ENCODE data around the gene OR6C6. TPM values are rescaled to one million over a fixed set of nuclear protein-coding genes. Genes with fewer than 3 reads are reported as not detected.

The OR6C6 gene
- total and polyA plus RNA-seq, 4 donors = not detected

- H3K9me3 ChIP-seq (ENCODE audit: control insufficient read depth in 4 of 4, low read length in 3 of 4) = peaks cover 0 to 5% (median under 1%) of the 10 kb centered on the region in 4 donors
- H3K27ac ChIP-seq (ENCODE audit: low read depth in 1 of 2, low read length in 2 of 2) = no peak overlapping the region
- peaks cover 0 to 2% (median 0%) of the 10 kb centered on the region in 4 donors for H3K27me3 ChIP-seq (ENCODE audit: control insufficient read depth in 4 of 4, insufficient read depth in 4 of 4, low read length in 3 of 4)
- no peaks in the 10 kb centered on the region for H3K4me1 ChIP-seq (ENCODE audit: control insufficient read depth in 4 of 4, insufficient read depth in 4 of 4, low read length in 3 of 4)
- no peaks in the 10 kb centered on the region for H3K36me3 ChIP-seq (ENCODE audit: control insufficient read depth in 4 of 4, insufficient read depth in 3 of 4, low read depth in 1 of 4, low read length in 3 of 4)
- DNase-seq (ENCODE audit: low spot score) = no peak
- no peak overlapping the region for H3K4me3 ChIP-seq (ENCODE audit: low read depth in 1 of 3, low read length in 3 of 3)
- no peak overlapping the region for H3K9ac ChIP-seq (ENCODE audit: low read depth in 1 of 2, low read length in 2 of 2)
- 43% methylated on average over 2 of the region's 2 CpGs for WGBS
- no peak for TF ChIP-seq YY1 (IDR thresholded peaks at IDR 0.05)
- TF ChIP-seq ZBTB33 (IDR thresholded peaks at IDR 0.05) = no peak
- no peak for TF ChIP-seq FOXA1 (IDR thresholded peaks at IDR 0.05)
- no peak for TF ChIP-seq JUND (IDR thresholded peaks at IDR 0.05)
- TF ChIP-seq HNF4G (IDR thresholded peaks at IDR 0.05) = no peak
- no peak for TF ChIP-seq TAF1 (conservative IDR thresholded peaks at IDR 0.05)
- no peak for TF ChIP-seq SP1 (IDR thresholded peaks at IDR 0.05)
- TF ChIP-seq MAX (IDR thresholded peaks at IDR 0.05) = no peak
- no peak for TF ChIP-seq FOXA2 (IDR thresholded peaks at IDR 0.05)
These were observed 6.4 kb downstream of the OR6C6 start for GRCh38 chr12:55289999-55290398.

GRCh38 chr12:55280991-55281390 lies 15.4 kb downstream of the OR6C6 start:
- Histone ChIP-seq H3K36me3 (ENCODE audit: control insufficient read depth in 4 of 4, insufficient read depth in 3 of 4, low read depth in 1 of 4, low read length in 3 of 4) (no peaks in the 10 kb centered on the region), H3K9ac (ENCODE audit: low read depth in 1 of 2, low read length in 2 of 2) (no peak overlapping the region), H3K27ac (ENCODE audit: low read depth in 1 of 2, low read length in 2 of 2) (no peak overlapping the region), H3K27me3 (ENCODE audit: control insufficient read depth in 4 of 4, insufficient read depth in 4 of 4, low read length in 3 of 4) (peaks cover 0 to 8% (median 1%) of the 10 kb centered on the region in 4 donors), H3K4me3 (ENCODE audit: low read depth in 1 of 3, low read length in 3 of 3) (no peak overlapping the region), H3K4me1 (ENCODE audit: control insufficient read depth in 4 of 4, insufficient read depth in 4 of 4, low read length in 3 of 4) (no peaks in the 10 kb centered on the region), H3K9me3 (ENCODE audit: control insufficient read depth in 4 of 4, low read length in 3 of 4) (peaks cover 0 to 2% (median 0%) of the 10 kb centered on the region in 4 donors)
- WGBS = 71% methylated on average over 2 of the region's 2 CpGs
- no peak for TF ChIP-seq RXRA (IDR thresholded peaks at IDR 0.05)
- no peak for DNase-seq (ENCODE audit: low spot score)

GRCh38 chr12:55258303-55258702 lies 38.1 kb downstream of the OR6C6 start:
- 80% methylated on average over 2 of the region's 2 CpGs for WGBS
- Histone ChIP-seq H3K9ac (ENCODE audit: low read depth in 1 of 2, low read length in 2 of 2) (no peak overlapping the region), H3K4me3 (ENCODE audit: low read depth in 1 of 3, low read length in 3 of 3) (no peak overlapping the region), H3K9me3 (ENCODE audit: control insufficient read depth in 4 of 4, low read length in 3 of 4) (no peaks in the 10 kb centered on the region), H3K27ac (ENCODE audit: low read depth in 1 of 2, low read length in 2 of 2) (no peak overlapping the region), H3K4me1 (ENCODE audit: control insufficient read depth in 4 of 4, insufficient read depth in 4 of 4, low read length in 3 of 4) (no peaks in the 10 kb centered on the region), H3K27me3 (ENCODE audit: control insufficient read depth in 4 of 4, insufficient read depth in 4 of 4, low read length in 3 of 4) (no peaks in the 10 kb centered on the region), H3K36me3 (ENCODE audit: control insufficient read depth in 4 of 4, insufficient read depth in 3 of 4, low read depth in 1 of 4, low read length in 3 of 4) (no peaks in the 10 kb centered on the region)
- TF ChIP-seq TAF1 (conservative IDR thresholded peaks at IDR 0.05) (no peak), REST (IDR thresholded peaks at IDR 0.05) (no peak), MAX (IDR thresholded peaks at IDR 0.05) (no peak), CTCF (IDR thresholded peaks at IDR 0.05; ENCODE audit: low read depth, low read length, missing input control) (no peak), HNF4A (conservative IDR thresholded peaks at IDR 0.05) (no peak), FOXA2 (IDR thresholded peaks at IDR 0.05) (no peak), FOXA1 (IDR thresholded peaks at IDR 0.05) (no peak), EGR1 (IDR thresholded peaks at IDR 0.05; ENCODE audit: low read depth in 2 of 2) (no peak), GABPA (IDR thresholded peaks at IDR 0.05 in 1 of 2, conservative IDR thresholded peaks at IDR 0.05 in 1 of 2) (no peak), ATF3 (IDR thresholded peaks at IDR 0.05) (no peak), ZBTB33 (IDR thresholded peaks at IDR 0.05) (no peak), SP1 (IDR thresholded peaks at IDR 0.05) (no peak), JUND (IDR thresholded peaks at IDR 0.05) (no peak), NR2F2 (IDR thresholded peaks at IDR 0.05) (no peak), RAD21 (IDR thresholded peaks at IDR 0.05) (no peak), HNF4G (IDR thresholded peaks at IDR 0.05) (no peak), YY1 (IDR thresholded peaks at IDR 0.05) (no peak), RXRA (IDR thresholded peaks at IDR 0.05) (no peak)
- no peak for DNase-seq (ENCODE audit: low spot score)
